Stimulated activated CD4-positive, alpha-beta T cell treated with anti-CD3 and anti-CD28 coated beads, Interleukin-15, amount 100 ng/mL, for 24 hours (primary cell): ENCODE results near the gene REXO5.

ENCODE experiments used
- DNase-seq: peaks from one replicate; pipeline ENCODE4 v3.0.0-alpha.2; 2020

The REXO5 gene

DNA sequence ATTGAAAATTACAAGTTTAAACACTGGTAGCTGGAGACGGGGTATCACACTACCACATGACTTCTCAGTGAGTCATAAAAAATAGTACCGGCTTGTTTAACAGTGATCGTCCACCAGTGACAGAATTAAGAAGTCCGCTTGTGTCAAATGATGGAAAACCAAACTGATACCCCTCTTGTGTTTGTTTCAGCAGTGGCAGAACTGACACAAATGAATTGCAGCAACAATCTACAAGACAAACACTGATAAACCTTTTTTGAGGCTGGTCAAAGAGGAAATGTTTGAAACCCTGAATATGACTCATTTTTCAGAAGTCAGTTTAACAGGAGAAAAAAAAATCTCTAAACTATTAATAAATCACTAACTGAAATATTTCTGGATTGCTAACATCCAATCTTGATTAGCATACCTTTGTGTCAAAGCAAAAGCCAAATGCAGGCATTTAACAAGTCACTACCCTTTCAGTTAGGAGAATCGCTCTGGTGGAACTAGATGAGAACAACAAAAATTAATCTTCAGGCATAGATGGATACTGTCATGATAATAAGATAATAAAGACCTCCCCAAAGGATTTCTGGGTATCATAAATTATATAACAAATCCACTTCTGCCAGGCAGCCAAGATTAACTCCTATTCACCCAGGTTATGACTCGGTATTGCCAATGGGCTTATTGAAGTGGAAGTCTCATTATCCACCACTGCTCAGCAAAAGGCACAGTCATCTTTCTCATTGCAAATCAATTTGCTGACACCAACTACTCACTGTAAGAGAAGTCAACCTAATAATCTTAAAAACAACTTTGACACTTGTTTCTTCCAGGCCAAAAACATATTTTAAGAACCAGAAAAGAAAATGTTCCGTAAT, 73.1 kb downstream of the REXO5 start:
- DNase-seq, result no peak

DNA sequence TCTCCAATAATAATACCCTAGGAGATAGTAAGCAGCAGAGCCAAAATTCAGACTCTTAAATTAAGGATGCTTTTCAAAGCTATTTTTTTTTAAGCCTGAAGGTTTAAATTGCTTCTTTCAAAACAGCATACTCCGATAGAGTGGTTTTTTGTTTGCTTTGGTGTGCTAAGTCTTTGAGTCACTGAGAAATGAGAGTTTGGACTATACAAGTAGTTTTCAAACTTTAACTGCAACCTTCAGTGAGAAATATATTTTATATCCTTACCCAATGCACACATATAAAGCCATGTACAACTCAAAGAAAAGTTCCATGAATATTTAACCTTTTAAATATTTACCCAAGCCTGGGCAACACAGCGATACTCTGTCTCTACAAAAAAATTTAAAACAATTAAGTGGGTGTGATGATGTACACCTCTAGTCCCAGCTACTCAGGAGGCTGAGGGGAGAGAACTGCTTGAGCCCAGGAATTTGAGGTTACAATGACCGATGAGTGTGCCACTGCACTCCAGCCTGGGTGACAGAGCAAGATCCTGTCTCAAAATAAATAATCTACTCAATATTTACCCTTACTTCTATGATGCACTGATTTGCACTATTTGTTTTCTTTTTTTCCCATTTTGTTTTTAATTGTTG, 74.7 kb downstream of the REXO5 start:
- DNase-seq, result no peak

DNA sequence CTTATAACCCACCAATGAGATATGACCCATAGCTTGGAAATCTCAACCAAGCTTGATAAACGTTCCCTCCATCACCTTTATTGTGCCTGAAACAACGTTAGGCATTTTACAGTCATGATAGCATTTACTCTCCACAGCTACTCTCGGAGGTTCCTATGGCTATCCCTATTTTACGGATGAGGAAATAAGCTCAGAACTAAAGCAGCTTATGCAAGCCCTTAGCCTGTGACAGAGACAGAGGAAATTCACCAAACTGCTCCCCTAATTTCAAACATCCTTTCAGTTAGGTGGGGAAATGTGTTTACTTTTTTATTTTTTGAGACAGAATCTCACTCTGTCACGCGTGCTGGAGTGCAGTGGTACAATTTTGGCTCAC, 75.2 kb downstream of the REXO5 start:
- no peak for DNase-seq

DNA sequence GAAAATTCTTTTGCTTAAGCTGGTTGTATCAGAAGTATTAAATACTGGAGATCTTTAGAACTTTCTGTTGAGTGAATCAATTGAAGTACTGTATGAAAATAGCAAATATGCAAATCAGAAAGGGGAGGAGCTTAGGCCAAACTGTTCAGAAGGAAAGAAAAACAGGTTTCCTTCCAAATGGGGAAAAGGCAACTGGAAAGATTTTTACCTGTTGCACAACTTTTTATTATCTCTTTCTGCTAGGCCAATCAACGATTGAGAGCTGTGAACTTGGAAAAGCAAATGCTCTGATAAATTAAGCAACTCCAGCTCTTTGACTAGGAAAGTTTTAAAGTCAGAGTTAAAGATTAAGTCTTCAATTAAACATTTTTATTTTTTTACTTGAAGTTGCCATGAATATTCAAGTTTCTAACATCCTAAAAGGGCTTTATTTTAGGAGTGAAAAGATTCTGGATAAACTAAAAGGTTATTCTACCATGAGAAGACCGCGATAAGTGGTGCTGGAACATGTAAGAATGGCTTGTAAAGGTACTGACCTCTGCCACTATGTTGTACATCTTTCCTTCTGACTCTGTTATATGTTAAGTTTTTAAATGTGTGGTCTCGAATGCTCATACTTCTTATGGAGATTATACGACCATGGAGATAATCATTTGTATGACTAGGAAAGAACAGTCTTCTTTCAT, 77.4 kb downstream of the REXO5 start:
- no peak for DNase-seq

DNA sequence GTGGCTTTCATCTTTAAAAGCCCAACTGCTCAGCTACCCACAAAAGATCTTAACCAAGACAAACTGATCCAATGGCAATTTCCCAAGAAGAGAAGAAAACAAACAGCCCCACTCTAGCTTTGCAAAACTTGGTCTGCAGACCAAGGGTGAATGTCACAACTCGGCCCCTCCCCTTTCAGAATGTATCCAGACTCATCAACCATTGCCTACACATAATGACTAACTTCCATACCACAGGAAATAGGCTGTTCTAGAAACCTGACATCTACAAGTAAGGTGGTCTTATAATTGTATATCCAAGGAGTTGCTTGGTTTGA, 77.9 kb downstream of the REXO5 start:
- peak; percentile 47 for DNase-seq

DNA sequence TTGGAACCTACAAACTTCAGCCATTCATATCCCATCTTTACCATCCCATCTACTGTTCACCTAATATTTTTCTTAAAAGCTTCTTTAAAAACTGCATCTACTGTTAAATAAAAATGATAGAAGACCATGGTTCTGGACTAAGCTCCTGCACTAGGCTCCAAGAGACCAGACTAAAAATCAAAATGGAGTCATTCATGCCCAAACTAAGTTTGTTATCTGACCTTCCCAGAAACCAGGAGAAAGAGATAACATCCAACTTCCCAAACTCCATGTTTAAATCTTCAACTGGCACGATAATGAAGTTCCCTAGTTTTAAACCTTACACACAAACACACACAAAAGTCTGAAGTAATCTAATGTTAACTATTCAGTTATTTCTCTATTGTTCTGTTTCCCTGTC, 80.0 kb downstream of the REXO5 start:
- no peak for DNase-seq

DNA sequence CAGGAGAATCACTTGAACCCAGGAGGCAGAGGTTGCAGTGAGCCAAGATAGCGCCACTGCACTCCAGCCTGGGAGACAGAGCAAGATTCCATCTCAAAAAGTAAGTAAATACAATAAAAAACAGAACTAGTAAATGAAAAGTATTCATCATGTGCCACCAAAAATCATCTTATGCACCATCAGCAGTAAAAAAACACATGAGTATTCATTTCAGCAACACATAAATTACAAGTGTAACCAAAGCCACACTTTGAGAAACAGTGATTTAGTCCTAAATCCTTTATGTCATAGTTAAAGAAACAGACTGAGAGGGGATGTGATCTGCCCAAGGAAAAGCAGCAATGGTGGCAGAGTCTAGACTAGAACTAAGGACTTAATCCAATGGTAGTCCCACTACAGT, 80.9 kb downstream of the REXO5 start:
- no peak for DNase-seq

DNA sequence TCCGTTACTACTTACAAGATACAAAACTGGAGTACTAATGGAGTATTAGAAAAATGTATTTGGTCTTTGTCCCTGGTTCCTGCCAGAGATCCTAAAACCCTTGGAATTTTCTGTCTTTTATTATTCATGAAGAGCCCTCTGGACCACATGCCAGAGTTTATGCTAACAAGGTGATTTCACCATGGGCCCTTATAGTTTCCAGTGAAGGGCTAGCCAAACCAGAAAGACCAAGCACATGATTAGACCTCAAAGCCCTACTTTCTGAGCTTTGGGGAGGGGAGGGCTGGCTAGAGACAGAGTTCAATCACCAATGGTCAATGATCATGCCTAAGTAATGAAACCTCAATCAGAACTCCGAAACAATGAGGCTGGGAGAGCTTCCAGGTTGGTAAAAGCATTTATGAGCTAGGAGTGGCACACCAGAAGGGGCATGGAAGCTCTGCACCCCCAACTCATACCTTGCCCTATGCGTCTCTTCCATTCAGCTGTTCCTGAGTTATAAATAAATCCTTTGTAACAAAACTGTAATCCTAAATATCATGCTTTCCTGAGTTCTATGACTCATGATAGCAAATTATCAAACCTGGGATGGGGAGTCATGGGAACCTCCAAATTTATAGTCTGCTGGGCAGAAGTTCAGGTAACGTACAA, 83.4 kb downstream of the REXO5 start:
- DNase-seq, result no peak

DNA sequence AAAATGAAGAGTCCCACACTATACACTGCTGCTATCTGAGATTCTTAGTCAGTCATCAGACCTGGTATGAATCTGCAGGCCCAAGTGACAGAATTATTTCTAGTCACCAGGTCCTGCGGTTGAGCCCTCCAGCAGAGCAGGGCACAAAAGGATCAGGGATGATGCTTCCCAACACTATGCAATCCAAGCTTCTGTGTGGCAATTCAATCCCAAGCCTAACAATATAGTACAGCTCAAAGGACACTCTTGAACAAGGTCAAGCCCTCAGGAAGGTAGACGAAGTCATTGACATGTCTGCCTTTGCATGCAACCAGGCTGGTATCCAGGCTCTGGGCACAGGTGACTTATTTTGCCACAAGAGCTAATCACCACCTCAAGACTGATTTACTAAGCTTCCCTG, 88.1 kb downstream of the REXO5 start:
- DNase-seq, result no peak

DNA sequence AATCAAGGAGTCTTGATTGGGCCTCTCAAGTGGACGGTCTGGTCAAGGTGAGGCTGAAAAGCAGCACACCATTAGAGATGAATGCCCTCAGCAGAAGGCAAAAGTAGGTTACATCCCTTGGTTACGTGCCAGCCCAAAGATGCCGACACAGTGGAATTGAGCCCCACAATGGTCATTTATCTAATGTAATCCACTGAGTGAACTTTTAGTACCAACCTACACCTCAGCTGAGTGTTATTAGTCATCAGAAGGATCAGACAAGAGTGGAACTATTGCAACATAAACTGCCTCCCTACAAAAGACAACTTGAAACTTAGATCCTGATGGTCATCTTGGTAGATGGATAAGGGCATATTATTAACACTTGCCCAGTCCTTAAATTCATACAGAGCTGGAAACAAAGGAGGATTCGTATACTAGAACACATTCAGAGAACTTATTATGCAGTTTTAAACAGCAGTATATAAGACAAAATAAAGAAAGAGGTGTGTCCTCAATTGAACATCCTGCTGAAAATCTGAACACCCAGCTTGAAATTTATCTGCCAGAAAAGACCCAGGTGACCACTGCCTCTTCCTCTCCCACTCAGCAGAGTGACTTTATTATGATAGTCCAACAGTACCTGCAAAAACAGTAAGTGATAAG, 91.0 kb downstream of the REXO5 start:
- no peak for DNase-seq

DNA sequence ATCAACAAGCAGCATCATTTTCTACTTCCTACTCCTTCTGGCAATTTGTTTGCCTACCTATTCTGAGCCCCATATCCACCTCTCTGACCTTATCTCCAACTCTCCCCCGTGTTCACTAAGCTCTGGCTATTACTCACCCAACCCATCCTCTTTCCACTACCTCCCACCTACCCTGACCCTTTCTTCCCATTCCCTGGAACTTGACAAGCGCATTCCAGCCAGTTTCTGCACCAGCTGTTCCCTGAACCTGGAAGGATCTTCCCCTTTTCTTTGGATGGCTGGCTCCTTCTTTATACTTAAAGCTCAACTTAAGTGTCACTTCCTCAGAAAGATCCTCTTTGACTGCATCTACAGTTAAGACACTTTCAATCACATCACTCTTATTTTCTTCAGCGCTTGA, 91.6 kb downstream of the REXO5 start:
- no peak for DNase-seq

DNA sequence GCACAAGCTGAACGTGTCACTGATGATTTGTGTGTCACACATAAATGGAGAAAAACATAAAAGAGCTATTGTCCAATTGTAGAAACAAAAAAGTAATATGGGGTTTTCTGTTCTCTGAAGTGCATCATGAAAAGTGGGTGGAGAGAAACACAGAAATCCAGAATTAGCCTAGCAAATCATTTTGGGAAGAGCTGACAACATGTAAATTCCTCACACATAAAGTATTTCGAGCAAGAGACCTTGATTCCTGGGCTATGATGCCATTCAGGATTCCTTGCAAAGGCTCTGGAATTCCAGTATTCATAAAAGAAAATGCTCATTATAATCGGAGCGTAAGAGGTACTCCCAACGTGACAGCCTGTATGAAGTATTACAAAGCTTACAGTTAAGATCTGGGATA, 92.7 kb downstream of the REXO5 start:
- no peak for DNase-seq
